GM19468 (cell line): ENCODE results near the gene CYB5A.

Experiments used
- ATAC-seq: cut with Tn5 transposase; IDR thresholded peaks from one replicate; pipeline ENCODE4 v1.9.1; 2021; ENCODE audit warnings: mild to moderate bottlenecking, moderate library complexity, moderate number of reproducible peaks; ENCODE audit not compliant: unreplicated experiment; ENCODE audit errors: extremely low read depth

The CYB5A gene

GRCh38 chr18:74225193-74225840 lies 66.4 kb downstream of the CYB5A start:
- ATAC-seq: no peak

GRCh38 chr18:74222710-74223494 lies 68.9 kb downstream of the CYB5A start:
- ATAC-seq: no peak

- ATAC-seq: no peak
Measured at GRCh38 chr18:74221081-74221480, 70.7 kb downstream of the CYB5A start.

GRCh38 chr18:74219056-74219455 lies 72.7 kb downstream of the CYB5A start:
- ATAC-seq: no peak

GRCh38 chr18:74217476-74218143 lies 74.2 kb downstream of the CYB5A start:
- ATAC-seq: no peak

GRCh38 chr18:74216661-74217110 lies 75.1 kb downstream of the CYB5A start:
- no peak for ATAC-seq

- ATAC-seq: no peak
Measured at GRCh38 chr18:74215863-74216262, 75.9 kb downstream of the CYB5A start.

GRCh38 chr18:74213429-74213828 lies 78.3 kb downstream of the CYB5A start:
- ATAC-seq: no peak

- ATAC-seq: no peak
Measured at GRCh38 chr18:74204526-74205152, 87.1 kb downstream of the CYB5A start.

GRCh38 chr18:74203811-74204210 lies 88.0 kb downstream of the CYB5A start:
- no peak for ATAC-seq
